OCI-LY1 (cell line): ENCODE data around the gene IRF2.
"Not testable (repeated sequence)": the region's sequence is repeated elsewhere in the genome, so short reads cannot be mapped to it uniquely, and the experiment has no call there.

Experiments
- H2AFZ ChIP-seq: fragments of 200-600 bp; sonication (generic), shearing (Covaris generic); 2 replicates; pipeline ENCODE4 v1.6.0; 2014; ENCODE audit warnings: antibody characterized with exemption, mild to moderate bottlenecking, low read length
- H3F3A ChIP-seq: fragments of 200-600 bp; sonication (generic), shearing (Covaris generic); 2 replicates; pipeline ENCODE4 v1.6.0; 2014; ENCODE audit warnings: mild to moderate bottlenecking, antibody characterized with exemption, low read length, moderate library complexity; ENCODE audit not compliant: insufficient read depth
- H3K27ac ChIP-seq: fragments of 200-600 bp; sonication (generic); 2 replicates; pipeline ENCODE4 v1.5.1; 2014; ENCODE audit warnings: low read length, mixed run types, mild to moderate bottlenecking, low read depth; ENCODE audit not compliant: poor library complexity, severe bottlenecking
- H3K27me3 ChIP-seq: fragments of 200-600 bp; sonication (generic); 2 replicates; pipeline ENCODE4 v1.6.0; 2014; ENCODE audit warnings: antibody characterized with exemption, mild to moderate bottlenecking, low read length, moderate library complexity; ENCODE audit not compliant: insufficient read depth
- H3K36me3 ChIP-seq: fragments of 200-600 bp; sonication (generic); 2 replicates; pipeline ENCODE4 v1.6.1; 2014; ENCODE audit warnings: mild to moderate bottlenecking, antibody characterized with exemption, low read length, moderate library complexity, mixed read lengths; ENCODE audit not compliant: insufficient read depth
- H3K4me1 ChIP-seq: fragments of 200-600 bp; sonication (generic); 2 replicates; pipeline ENCODE4 v1.5.1; 2014; ENCODE audit warnings: mild to moderate bottlenecking, low read length, moderate library complexity; ENCODE audit not compliant: insufficient read depth, severe bottlenecking
- H3K4me2 ChIP-seq: fragments of 200-600 bp; sonication (generic), shearing (Covaris generic); 2 replicates; pipeline ENCODE4 v1.6.1; 2014; ENCODE audit warnings: low read length
- H3K4me3 ChIP-seq: fragments of 200-600 bp; sonication (generic); 2 replicates; pipeline ENCODE4 v1.5.1; 2014; ENCODE audit warnings: low read length, low read depth, mild to moderate bottlenecking, mixed read lengths; ENCODE audit not compliant: poor library complexity, severe bottlenecking
- H3K79me2 ChIP-seq: fragments of 200-600 bp; shearing (Covaris generic); 2 replicates; pipeline ENCODE4 v1.6.1; 2016; ENCODE audit warnings: mixed run types, low read length, mixed read lengths; ENCODE audit not compliant: insufficient read depth
- H3K9ac ChIP-seq: fragments of 200-600 bp; sonication (generic), shearing (Covaris generic); 2 replicates; pipeline ENCODE4 v1.6.1; 2014; ENCODE audit warnings: mild to moderate bottlenecking, low read length, mixed read lengths
- H3K9me2 ChIP-seq: fragments of 200-600 bp; sonication (generic), shearing (Covaris generic); 2 replicates; pipeline ENCODE4 v1.6.1; 2014; ENCODE audit warnings: low read depth, mild to moderate bottlenecking, low read length, mixed read lengths
- H3K9me3 ChIP-seq: fragments of 200-600 bp; shearing (Covaris generic); 2 replicates; pipeline ENCODE4 v1.6.1; 2014; ENCODE audit warnings: low read length, mixed read lengths
- H4K20me1 ChIP-seq: fragments of 200-600 bp; sonication (generic), shearing (Covaris generic); 2 replicates; pipeline ENCODE4 v1.6.0; 2016; ENCODE audit warnings: mild to moderate bottlenecking, low read length; ENCODE audit not compliant: insufficient read depth
- EZH2 ChIP-seq: fragments of 200-600 bp; sonication (generic), shearing (Covaris generic); IDR thresholded peaks from 2 replicates; pipeline ENCODE4 v1.8.0; 2017; ENCODE audit warnings: borderline replicate concordance, mixed run types, mild to moderate bottlenecking, antibody characterized with exemption, low read length, moderate library complexity, mixed read lengths
- TF ChIP-seq, protein P1 (sequence below): fragments of 200-600 bp; sonication (generic), shearing (Covaris generic); IDR thresholded peaks from 2 replicates; pipeline ENCODE4 v1.5.1; 2017; ENCODE audit warnings: mild to moderate bottlenecking, antibody characterized with exemption, low read length, moderate library complexity, mixed read lengths

Gene IRF2

DNA sequence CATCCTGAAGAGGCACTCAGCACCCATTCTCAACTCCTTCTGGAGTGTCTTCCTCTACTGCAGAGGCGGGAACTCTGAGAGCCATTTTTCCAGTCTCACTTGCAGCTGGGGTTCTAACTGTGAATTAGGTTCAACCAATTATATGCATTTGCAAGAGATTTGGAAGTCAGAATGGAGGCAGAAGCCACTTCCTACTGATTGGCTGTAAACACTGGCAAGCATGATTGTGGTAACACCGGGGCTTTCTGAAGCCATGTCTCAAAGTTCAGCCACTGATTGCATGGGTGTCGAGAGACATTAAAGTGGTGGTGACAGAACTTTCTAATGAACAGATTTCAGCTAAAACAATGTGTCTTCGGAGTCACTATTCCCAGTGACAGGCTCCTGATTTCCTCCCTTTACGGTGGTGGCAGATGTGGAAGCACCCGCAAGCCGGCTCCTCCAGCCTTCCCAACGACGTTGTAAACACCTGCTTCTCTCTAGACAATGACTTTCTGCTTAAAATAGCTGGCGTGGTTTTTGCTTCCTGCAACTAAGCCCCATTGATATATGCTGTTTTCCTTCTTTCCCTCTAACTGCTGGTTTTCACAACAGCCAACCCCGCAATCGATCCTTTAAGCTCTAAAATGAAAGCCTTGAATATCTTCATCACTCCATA is 92.0 kb downstream of the IRF2 start:
- Histone ChIP-seq H3K79me2 (no peaks in the 10 kb centered on the region), H3K9me3 (peaks cover 6% of the 10 kb centered on the region), H3K9ac (no peak overlapping the region), H3K4me1 (peaks cover 54% of the 10 kb centered on the region), H3F3A (peaks cover 8% of the 10 kb centered on the region; the same call in 1 of the 2 replicates), H3K27ac (no peak overlapping the region), H2AFZ (no peak overlapping the region), H3K36me3 (peaks cover 11% of the 10 kb centered on the region; the same call in 1 of the 2 replicates), H4K20me1 (no peaks in the 10 kb centered on the region), H3K4me2 (no peak overlapping the region), H3K9me2 (no peaks in the 10 kb centered on the region), H3K4me3 (no peak overlapping the region), H3K27me3 (no peaks in the 10 kb centered on the region; the same call in 1 of the 2 replicates)
- no peak for TF ChIP-seq EZH2
- TF ChIP-seq, protein P1, sequence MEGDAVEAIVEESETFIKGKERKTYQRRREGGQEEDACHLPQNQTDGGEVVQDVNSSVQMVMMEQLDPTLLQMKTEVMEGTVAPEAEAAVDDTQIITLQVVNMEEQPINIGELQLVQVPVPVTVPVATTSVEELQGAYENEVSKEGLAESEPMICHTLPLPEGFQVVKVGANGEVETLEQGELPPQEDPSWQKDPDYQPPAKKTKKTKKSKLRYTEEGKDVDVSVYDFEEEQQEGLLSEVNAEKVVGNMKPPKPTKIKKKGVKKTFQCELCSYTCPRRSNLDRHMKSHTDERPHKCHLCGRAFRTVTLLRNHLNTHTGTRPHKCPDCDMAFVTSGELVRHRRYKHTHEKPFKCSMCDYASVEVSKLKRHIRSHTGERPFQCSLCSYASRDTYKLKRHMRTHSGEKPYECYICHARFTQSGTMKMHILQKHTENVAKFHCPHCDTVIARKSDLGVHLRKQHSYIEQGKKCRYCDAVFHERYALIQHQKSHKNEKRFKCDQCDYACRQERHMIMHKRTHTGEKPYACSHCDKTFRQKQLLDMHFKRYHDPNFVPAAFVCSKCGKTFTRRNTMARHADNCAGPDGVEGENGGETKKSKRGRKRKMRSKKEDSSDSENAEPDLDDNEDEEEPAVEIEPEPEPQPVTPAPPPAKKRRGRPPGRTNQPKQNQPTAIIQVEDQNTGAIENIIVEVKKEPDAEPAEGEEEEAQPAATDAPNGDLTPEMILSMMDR, result no peak

- no peak overlapping the region for H3K27ac ChIP-seq
These were observed 93.6 kb downstream of the IRF2 start for GRCh38 chr4:184380707-184381106.

GRCh38 chr4:184380214-184380613 is 94.1 kb downstream of the IRF2 start:
- H3K4me2 ChIP-seq, H3K4me3 ChIP-seq, H4K20me1 ChIP-seq, H3K9ac ChIP-seq, H3K79me2 ChIP-seq, H3K27me3 ChIP-seq, H2AFZ ChIP-seq, H3K27ac ChIP-seq, H3K9me3 ChIP-seq, H3K9me2 ChIP-seq, H3F3A ChIP-seq: not testable (repeated sequence)
- Histone ChIP-seq H3K4me1 (peaks cover 33% of the 10 kb centered on the region), H3K36me3 (peaks cover 11% of the 10 kb centered on the region; the same call in 1 of the 2 replicates)

More at GRCh38 chr4:184380707-184381106, 93.6 kb downstream of the IRF2 start:
- Histone ChIP-seq H2AFZ (no peak overlapping the region), H3K36me3 (peaks cover 11% of the 10 kb centered on the region; the same call in 1 of the 2 replicates), H3K4me1 (peaks cover 38% of the 10 kb centered on the region), H3K27me3 (no peaks in the 10 kb centered on the region; the same call in 1 of the 2 replicates), H3F3A (peaks cover 8% of the 10 kb centered on the region; the same call in 1 of the 2 replicates), H3K9me2 (no peaks in the 10 kb centered on the region), H3K9me3 (peaks cover 6% of the 10 kb centered on the region), H3K79me2 (no peaks in the 10 kb centered on the region), H3K4me2 (no peak overlapping the region), H3K9ac (no peak overlapping the region), H3K4me3 (no peak overlapping the region), H4K20me1 (no peaks in the 10 kb centered on the region)
- TF ChIP-seq EZH2, result no peak
- TF ChIP-seq, protein P1, result no peak

GRCh38 chr4:184376923-184377322 is 97.4 kb downstream of the IRF2 start:
- Histone ChIP-seq H3K79me2 (no peaks in the 10 kb centered on the region), H3K27ac (no peak overlapping the region), H3K36me3 (peaks cover 11% of the 10 kb centered on the region; the same call in 1 of the 2 replicates), H3K4me1 (peaks cover under 1% of the 10 kb centered on the region), H2AFZ (no peak overlapping the region), H3K4me2 (no peak overlapping the region), H3K4me3 (no peak overlapping the region), H3K9me2 (no peaks in the 10 kb centered on the region), H3K27me3 (no peaks in the 10 kb centered on the region; the same call in 1 of the 2 replicates), H3K9ac (no peak overlapping the region), H4K20me1 (no peaks in the 10 kb centered on the region), H3K9me3 (peaks cover 6% of the 10 kb centered on the region), H3F3A (no peaks in the 10 kb centered on the region)
- no peak for TF ChIP-seq EZH2
